ENCODE results near the gene ZNF766.

- TF ChIP-seq EZH2phosphoT487 (IDR thresholded peaks at IDR 0.05; ENCODE audit: borderline replicate concordance, low read length) (no peak), CTCF (IDR thresholded peaks at IDR 0.05; ENCODE audit: low read depth, low read length, poor library complexity, severe bottlenecking) (peak; percentile 68)
Observed at GRCh38 chr19:52343548-52343947, 74.2 kb downstream of the ZNF766 start.
